ENCODE measurements around the gene CDKN2B. TPM values are rescaled to one million over a fixed set of nuclear protein-coding genes. Genes with fewer than 3 reads are reported as not detected.

CDKN2B gene
- total and polyA plus RNA-seq, 2 donors (not counting 3 experiments of a cell fraction or from before 2014, with no cell fraction given): 1.6 to 2.1 TPM

DNA sequence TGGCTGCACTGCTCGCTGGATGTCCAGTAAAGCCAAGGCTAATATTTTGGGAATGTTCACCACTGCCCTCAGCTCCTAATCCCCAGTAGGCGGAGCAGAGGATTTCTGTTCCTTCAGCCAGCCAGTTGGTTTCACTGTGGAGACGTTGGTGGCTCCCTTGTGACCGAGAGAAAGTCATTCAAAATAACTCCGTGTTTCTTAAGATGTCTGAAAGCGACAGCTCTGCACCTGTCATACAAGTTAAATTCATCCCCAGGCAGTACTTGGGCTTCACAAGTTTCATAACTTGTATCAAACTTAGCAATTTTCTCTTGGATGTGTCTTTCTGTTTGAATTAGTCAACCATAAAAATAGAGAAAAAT lies 382 bp upstream of the CDKN2B start:
- no peaks in the 10 kb centered on the region for H3K79me2 ChIP-seq (ENCODE audit: control insufficient read depth, insufficient read depth, low read length)
- H3K9ac ChIP-seq (replicated peaks; ENCODE audit: extremely low read depth, insufficient read depth, low read length): no peak overlapping the region
- no peaks in the 10 kb centered on the region for H4K20me1 ChIP-seq (replicated peaks; ENCODE audit: control insufficient read depth, extremely low read depth, insufficient read depth, low read length)
- H3K27ac ChIP-seq (ENCODE audit: insufficient read depth, low read depth, low read length): no peak overlapping the region
- H3K27me3 ChIP-seq (ENCODE audit: control insufficient read depth in 2 of 2, insufficient read depth in 2 of 2, low read length in 2 of 2): peaks cover 18 to 31% of the 10 kb centered on the region in 2 experiments
- no TSS peak for BruUV-seq (replicated peaks)
- H3K9me1 ChIP-seq (replicated peaks; ENCODE audit: control insufficient read depth, extremely low read depth, insufficient read depth, low read length): no peaks in the 10 kb centered on the region
- peaks cover 16% of the 10 kb centered on the region for H3K4me1 ChIP-seq (ENCODE audit: control insufficient read depth, extremely low read depth, insufficient read depth, low read length)
- DNase-seq (ENCODE audit: low read depth, low spot score) (no peak), FAIRE-seq (no peak)
- ChIA-PET CTCF (interaction anchor here (0.8 to 6.0 kb wide), 40 partner anchors 9 to 443 kb away, joined by 3 to 139 read pairs (median 9); partner anchors contain the start of genes CDKN2A and CDKN2B-AS1), POLR2A (interaction anchor here (0.8 to 1.8 kb wide), 8 partner anchors 15 to 229 kb away, joined by 3 to 8 read pairs (median 3); partner anchors contain the start of genes CDKN2A, CDKN2B-AS1 and MTAP)
- TF ChIP-seq JUN (IDR thresholded peaks at IDR 0.05; ENCODE audit: borderline replicate concordance, insufficient read depth, insufficient read length, low read depth) (no peak), EZH2 (IDR thresholded peaks at IDR 0.05; ENCODE audit: borderline replicate concordance, low read depth, low read length, severe bottlenecking) (no peak), GATA2 (IDR thresholded peaks at IDR 0.05; ENCODE audit: insufficient read depth, insufficient read length, low read depth, low read length) (no peak), POLR2A (IDR thresholded peaks at IDR 0.05; ENCODE audit: low read depth, low read length) (no peak), FOS (IDR thresholded peaks at IDR 0.05; ENCODE audit: borderline replicate concordance, insufficient read depth, low read length) (no peak), POLR2AphosphoS5 (IDR thresholded peaks at IDR 0.05; ENCODE audit: insufficient read depth, low read depth, low read length) (no peak), MYC (IDR thresholded peaks at IDR 0.05; ENCODE audit: low read depth, low read length) (no peak)
- TF ChIP-seq, protein P1, sequence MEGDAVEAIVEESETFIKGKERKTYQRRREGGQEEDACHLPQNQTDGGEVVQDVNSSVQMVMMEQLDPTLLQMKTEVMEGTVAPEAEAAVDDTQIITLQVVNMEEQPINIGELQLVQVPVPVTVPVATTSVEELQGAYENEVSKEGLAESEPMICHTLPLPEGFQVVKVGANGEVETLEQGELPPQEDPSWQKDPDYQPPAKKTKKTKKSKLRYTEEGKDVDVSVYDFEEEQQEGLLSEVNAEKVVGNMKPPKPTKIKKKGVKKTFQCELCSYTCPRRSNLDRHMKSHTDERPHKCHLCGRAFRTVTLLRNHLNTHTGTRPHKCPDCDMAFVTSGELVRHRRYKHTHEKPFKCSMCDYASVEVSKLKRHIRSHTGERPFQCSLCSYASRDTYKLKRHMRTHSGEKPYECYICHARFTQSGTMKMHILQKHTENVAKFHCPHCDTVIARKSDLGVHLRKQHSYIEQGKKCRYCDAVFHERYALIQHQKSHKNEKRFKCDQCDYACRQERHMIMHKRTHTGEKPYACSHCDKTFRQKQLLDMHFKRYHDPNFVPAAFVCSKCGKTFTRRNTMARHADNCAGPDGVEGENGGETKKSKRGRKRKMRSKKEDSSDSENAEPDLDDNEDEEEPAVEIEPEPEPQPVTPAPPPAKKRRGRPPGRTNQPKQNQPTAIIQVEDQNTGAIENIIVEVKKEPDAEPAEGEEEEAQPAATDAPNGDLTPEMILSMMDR (IDR thresholded peaks at IDR 0.05; ENCODE audit: extremely low read depth in 1 of 2, insufficient read depth in 1 of 2, low read depth in 1 of 2, low read length in 2 of 2): no peak
- TF ChIP-seq, protein P2, sequence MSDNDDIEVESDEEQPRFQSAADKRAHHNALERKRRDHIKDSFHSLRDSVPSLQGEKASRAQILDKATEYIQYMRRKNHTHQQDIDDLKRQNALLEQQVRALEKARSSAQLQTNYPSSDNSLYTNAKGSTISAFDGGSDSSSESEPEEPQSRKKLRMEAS (IDR thresholded peaks at IDR 0.05; ENCODE audit: insufficient read depth, insufficient read length): no peak
- H2AFZ ChIP-seq (ENCODE audit: low read depth, low read length): peak overlapping the region; percentile 90
- no peaks in the 10 kb centered on the region for H3K9me3 ChIP-seq (replicated peaks; ENCODE audit: control insufficient read depth, insufficient read depth, low read length)
- no peaks in the 10 kb centered on the region for H3K36me3 ChIP-seq (ENCODE audit: control insufficient read depth in 2 of 2, extremely low read depth in 1 of 2, insufficient read depth in 2 of 2, low read length in 2 of 2)
- H3K4me3 ChIP-seq (replicated peaks in 1 of 3; ENCODE audit: insufficient read depth in 1 of 3, low read depth in 1 of 3, low read length in 3 of 3): peak overlapping the region in 2 of 3 experiments; percentile 45 to 60
- intact Hi-C loops (cut with micrococcal nuclease) (loop anchor here (1.0 to 5.0 kb wide), 9 partner anchors 14 to 438 kb away; partner anchors contain the start of gene DMRTA1), dilution Hi-C loops (cut with MboI; ENCODE audit: extremely low pct_ligation_motif_present, low sequenced_read_pairs) (no loop called here)
- peak overlapping the region; percentile 99 for H3K4me2 ChIP-seq (ENCODE audit: insufficient read depth, low read length)

Measured in endothelial cell of umbilical vein (primary cell).